ENCODE data around the gene PEPD.

DNA sequence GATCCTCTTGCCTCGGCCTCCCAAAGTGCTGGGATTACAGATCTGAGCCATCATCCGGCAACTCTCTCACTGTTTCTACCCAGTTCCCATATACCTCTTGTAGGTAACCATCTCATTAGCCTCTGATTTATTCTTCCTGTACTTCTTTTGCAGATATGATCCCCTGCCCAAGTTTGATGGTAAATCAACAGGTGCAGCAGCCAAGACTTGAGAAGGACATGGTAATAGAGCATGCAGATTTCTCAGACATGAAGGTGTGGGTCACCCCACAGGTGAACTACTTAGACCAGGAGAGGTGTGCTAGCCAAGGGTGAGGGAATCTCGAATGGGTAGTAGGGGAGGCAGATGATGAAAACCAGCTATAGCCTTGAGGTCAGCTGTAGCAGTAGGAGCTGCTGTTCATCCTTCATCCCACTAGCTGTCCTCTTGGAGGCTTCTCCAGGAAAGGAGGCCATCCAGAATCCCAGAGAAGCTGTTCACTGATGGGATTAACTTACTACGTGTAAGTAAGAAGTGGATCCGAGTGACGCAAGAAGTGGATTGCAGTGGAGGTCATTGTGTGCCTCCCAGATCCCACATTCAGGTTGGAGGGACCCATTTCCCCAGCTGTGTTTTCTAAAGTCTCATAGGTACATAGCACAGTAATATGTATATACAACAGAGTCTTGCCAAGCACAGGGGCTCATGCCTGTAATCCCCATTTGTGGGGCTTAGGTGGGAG, 158.9 kb downstream of the PEPD start:
- TF ChIP-seq POLR2A (IDR thresholded peaks at IDR 0.05; ENCODE audit: low read depth, low read length) = no peak
- TF ChIP-seq MAFK (IDR thresholded peaks at IDR 0.05; ENCODE audit: low read depth, low read length) = no peak
- TF ChIP-seq, protein P1, sequence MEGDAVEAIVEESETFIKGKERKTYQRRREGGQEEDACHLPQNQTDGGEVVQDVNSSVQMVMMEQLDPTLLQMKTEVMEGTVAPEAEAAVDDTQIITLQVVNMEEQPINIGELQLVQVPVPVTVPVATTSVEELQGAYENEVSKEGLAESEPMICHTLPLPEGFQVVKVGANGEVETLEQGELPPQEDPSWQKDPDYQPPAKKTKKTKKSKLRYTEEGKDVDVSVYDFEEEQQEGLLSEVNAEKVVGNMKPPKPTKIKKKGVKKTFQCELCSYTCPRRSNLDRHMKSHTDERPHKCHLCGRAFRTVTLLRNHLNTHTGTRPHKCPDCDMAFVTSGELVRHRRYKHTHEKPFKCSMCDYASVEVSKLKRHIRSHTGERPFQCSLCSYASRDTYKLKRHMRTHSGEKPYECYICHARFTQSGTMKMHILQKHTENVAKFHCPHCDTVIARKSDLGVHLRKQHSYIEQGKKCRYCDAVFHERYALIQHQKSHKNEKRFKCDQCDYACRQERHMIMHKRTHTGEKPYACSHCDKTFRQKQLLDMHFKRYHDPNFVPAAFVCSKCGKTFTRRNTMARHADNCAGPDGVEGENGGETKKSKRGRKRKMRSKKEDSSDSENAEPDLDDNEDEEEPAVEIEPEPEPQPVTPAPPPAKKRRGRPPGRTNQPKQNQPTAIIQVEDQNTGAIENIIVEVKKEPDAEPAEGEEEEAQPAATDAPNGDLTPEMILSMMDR (conservative IDR thresholded peaks at IDR 0.05; ENCODE audit: low read depth, low read length) = no peak
- TF ChIP-seq MAZ (IDR thresholded peaks at IDR 0.05; ENCODE audit: borderline replicate concordance, low read depth, low read length) = no peak
- TF ChIP-seq, protein P2, sequence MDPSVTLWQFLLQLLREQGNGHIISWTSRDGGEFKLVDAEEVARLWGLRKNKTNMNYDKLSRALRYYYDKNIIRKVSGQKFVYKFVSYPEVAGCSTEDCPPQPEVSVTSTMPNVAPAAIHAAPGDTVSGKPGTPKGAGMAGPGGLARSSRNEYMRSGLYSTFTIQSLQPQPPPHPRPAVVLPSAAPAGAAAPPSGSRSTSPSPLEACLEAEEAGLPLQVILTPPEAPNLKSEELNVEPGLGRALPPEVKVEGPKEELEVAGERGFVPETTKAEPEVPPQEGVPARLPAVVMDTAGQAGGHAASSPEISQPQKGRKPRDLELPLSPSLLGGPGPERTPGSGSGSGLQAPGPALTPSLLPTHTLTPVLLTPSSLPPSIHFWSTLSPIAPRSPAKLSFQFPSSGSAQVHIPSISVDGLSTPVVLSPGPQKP (IDR thresholded peaks at IDR 0.05; ENCODE audit: borderline replicate concordance, low read depth, low read length) = no peak
- no peak for TF ChIP-seq RCOR1 (IDR thresholded peaks at IDR 0.05; ENCODE audit: insufficient replicate concordance, low read length)
